ENCODE data around the gene LRRC4C. TPM values are rescaled to one million over a fixed set of nuclear protein-coding genes. Genes with fewer than 3 reads are reported as not detected.

The LRRC4C gene
- total and polyA plus RNA-seq, 4 donors, result 0.10 to 0.93 (median 0.30) TPM

DNA sequence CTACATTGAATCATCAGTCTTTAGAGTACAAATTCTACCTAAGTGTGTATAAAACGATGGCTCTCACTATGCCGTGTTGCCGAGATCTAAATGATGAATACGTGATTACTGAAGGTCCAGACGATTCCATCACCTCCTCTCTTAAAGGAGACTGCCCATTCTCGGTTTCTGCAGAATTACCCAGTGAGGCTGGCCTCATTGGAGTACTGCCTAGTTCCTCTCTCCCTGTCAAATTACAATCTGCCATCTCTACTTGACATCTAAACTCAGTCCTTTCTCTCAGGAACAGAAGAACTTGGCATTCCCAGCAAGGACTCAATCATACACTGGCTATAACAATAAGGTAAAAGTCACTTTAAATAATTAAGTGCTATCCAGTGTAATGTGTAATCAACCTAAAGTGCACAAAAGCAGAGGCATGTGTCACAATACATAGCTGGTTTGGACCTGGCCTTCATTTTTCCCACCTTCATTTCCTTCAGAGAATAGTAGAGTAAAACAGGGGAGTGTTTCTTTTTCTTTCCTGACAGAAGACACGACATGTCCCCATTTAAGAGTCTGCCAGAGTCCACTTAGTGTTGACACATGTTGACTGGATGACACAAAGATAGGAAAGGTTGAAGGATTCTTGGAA lies 634.1 kb downstream of the LRRC4C start:
- H3K4me1 ChIP-seq (ENCODE audit: control insufficient read depth in 4 of 4, insufficient read depth in 4 of 4, low read length in 3 of 4), result no peaks in the 10 kb centered on the region
- no peak for DNase-seq (ENCODE audit: low spot score)
- H3K27me3 ChIP-seq (ENCODE audit: control insufficient read depth in 4 of 4, insufficient read depth in 4 of 4, low read length in 3 of 4), result no peaks in the 10 kb centered on the region
- H3K27ac ChIP-seq (ENCODE audit: low read depth in 1 of 2, low read length in 2 of 2), result no peak overlapping the region
- H3K36me3 ChIP-seq (ENCODE audit: control insufficient read depth in 4 of 4, insufficient read depth in 3 of 4, low read depth in 1 of 4, low read length in 3 of 4), result no peaks in the 10 kb centered on the region
- no peaks in the 10 kb centered on the region for H3K9me3 ChIP-seq (ENCODE audit: control insufficient read depth in 4 of 4, low read length in 3 of 4)
- no peak overlapping the region for H3K9ac ChIP-seq (ENCODE audit: low read depth in 1 of 2, low read length in 2 of 2)
- WGBS, result 81% methylated on average over 7 of the region's 7 CpGs
- no peak for TF ChIP-seq JUND (IDR thresholded peaks at IDR 0.05)
- TF ChIP-seq YY1 (IDR thresholded peaks at IDR 0.05), result no peak
- TF ChIP-seq, protein P1, sequence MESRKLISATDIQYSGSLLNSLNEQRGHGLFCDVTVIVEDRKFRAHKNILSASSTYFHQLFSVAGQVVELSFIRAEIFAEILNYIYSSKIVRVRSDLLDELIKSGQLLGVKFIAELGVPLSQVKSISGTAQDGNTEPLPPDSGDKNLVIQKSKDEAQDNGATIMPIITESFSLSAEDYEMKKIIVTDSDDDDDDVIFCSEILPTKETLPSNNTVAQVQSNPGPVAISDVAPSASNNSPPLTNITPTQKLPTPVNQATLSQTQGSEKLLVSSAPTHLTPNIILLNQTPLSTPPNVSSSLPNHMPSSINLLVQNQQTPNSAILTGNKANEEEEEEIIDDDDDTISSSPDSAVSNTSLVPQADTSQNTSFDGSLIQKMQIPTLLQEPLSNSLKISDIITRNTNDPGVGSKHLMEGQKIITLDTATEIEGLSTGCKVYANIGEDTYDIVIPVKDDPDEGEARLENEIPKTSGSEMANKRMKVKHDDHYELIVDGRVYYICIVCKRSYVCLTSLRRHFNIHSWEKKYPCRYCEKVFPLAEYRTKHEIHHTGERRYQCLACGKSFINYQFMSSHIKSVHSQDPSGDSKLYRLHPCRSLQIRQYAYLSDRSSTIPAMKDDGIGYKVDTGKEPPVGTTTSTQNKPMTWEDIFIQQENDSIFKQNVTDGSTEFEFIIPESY (IDR thresholded peaks at IDR 0.05), result no peak
- TF ChIP-seq, protein P2, sequence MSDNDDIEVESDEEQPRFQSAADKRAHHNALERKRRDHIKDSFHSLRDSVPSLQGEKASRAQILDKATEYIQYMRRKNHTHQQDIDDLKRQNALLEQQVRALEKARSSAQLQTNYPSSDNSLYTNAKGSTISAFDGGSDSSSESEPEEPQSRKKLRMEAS (IDR thresholded peaks at IDR 0.05), result no peak
- no peak overlapping the region for H3K4me3 ChIP-seq (ENCODE audit: low read depth in 1 of 3, low read length in 3 of 3)

DNA sequence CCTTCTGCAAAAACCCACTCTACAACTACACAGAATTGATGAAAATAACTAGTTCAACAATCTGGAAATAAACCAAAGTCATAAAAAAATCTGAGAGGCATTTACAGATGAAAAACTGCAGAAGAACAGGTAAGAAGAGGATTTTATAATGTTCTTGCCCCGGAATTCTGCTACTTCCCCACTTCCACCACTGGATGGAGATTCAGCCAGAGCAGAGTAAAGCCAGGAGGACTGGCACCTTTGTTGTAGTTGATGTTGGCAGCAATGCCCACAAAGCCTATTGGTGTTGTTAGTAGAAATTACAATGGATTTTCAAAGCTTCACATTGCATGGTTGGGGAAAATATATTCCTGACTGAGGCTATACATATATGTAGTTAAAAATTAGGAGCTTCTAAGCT lies 640.2 kb downstream of the LRRC4C start:
- H3K9me3 ChIP-seq (ENCODE audit: control insufficient read depth in 4 of 4, low read length in 3 of 4), result no peaks in the 10 kb centered on the region
- 73% methylated on average over 1 of the region's 1 CpG for WGBS
- no peak overlapping the region for H3K4me3 ChIP-seq (ENCODE audit: low read depth in 1 of 3, low read length in 3 of 3)
- H3K4me1 ChIP-seq (ENCODE audit: control insufficient read depth in 4 of 4, insufficient read depth in 4 of 4, low read length in 3 of 4), result no peaks in the 10 kb centered on the region
- H3K27ac ChIP-seq (ENCODE audit: low read depth in 1 of 2, low read length in 2 of 2), result no peak overlapping the region
- DNase-seq (ENCODE audit: low spot score), result no peak
- no peaks in the 10 kb centered on the region for H3K36me3 ChIP-seq (ENCODE audit: control insufficient read depth in 4 of 4, insufficient read depth in 3 of 4, low read depth in 1 of 4, low read length in 3 of 4)
- TF ChIP-seq FOXA1 (IDR thresholded peaks at IDR 0.05) (no peak), GABPA (IDR thresholded peaks at IDR 0.05 in 1 of 2, conservative IDR thresholded peaks at IDR 0.05 in 1 of 2) (no peak), SP1 (IDR thresholded peaks at IDR 0.05) (no peak), RAD21 (IDR thresholded peaks at IDR 0.05) (no peak), FOXA2 (IDR thresholded peaks at IDR 0.05) (no peak), JUND (IDR thresholded peaks at IDR 0.05) (no peak), HNF4A (conservative IDR thresholded peaks at IDR 0.05) (no peak), NR2F2 (IDR thresholded peaks at IDR 0.05) (no peak), RXRA (IDR thresholded peaks at IDR 0.05) (no peak), HNF4G (IDR thresholded peaks at IDR 0.05) (no peak), TAF1 (conservative IDR thresholded peaks at IDR 0.05) (no peak), EGR1 (IDR thresholded peaks at IDR 0.05; ENCODE audit: low read depth in 2 of 2) (no peak)
- TF ChIP-seq, protein P3, sequence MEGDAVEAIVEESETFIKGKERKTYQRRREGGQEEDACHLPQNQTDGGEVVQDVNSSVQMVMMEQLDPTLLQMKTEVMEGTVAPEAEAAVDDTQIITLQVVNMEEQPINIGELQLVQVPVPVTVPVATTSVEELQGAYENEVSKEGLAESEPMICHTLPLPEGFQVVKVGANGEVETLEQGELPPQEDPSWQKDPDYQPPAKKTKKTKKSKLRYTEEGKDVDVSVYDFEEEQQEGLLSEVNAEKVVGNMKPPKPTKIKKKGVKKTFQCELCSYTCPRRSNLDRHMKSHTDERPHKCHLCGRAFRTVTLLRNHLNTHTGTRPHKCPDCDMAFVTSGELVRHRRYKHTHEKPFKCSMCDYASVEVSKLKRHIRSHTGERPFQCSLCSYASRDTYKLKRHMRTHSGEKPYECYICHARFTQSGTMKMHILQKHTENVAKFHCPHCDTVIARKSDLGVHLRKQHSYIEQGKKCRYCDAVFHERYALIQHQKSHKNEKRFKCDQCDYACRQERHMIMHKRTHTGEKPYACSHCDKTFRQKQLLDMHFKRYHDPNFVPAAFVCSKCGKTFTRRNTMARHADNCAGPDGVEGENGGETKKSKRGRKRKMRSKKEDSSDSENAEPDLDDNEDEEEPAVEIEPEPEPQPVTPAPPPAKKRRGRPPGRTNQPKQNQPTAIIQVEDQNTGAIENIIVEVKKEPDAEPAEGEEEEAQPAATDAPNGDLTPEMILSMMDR (IDR thresholded peaks at IDR 0.05; ENCODE audit: low read depth, low read length, missing input control), result no peak
- TF ChIP-seq, protein P1 (IDR thresholded peaks at IDR 0.05), result no peak
- TF ChIP-seq, protein P4, sequence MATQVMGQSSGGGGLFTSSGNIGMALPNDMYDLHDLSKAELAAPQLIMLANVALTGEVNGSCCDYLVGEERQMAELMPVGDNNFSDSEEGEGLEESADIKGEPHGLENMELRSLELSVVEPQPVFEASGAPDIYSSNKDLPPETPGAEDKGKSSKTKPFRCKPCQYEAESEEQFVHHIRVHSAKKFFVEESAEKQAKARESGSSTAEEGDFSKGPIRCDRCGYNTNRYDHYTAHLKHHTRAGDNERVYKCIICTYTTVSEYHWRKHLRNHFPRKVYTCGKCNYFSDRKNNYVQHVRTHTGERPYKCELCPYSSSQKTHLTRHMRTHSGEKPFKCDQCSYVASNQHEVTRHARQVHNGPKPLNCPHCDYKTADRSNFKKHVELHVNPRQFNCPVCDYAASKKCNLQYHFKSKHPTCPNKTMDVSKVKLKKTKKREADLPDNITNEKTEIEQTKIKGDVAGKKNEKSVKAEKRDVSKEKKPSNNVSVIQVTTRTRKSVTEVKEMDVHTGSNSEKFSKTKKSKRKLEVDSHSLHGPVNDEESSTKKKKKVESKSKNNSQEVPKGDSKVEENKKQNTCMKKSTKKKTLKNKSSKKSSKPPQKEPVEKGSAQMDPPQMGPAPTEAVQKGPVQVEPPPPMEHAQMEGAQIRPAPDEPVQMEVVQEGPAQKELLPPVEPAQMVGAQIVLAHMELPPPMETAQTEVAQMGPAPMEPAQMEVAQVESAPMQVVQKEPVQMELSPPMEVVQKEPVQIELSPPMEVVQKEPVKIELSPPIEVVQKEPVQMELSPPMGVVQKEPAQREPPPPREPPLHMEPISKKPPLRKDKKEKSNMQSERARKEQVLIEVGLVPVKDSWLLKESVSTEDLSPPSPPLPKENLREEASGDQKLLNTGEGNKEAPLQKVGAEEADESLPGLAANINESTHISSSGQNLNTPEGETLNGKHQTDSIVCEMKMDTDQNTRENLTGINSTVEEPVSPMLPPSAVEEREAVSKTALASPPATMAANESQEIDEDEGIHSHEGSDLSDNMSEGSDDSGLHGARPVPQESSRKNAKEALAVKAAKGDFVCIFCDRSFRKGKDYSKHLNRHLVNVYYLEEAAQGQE (IDR thresholded peaks at IDR 0.05), result no peak
- TF ChIP-seq, protein P2 (IDR thresholded peaks at IDR 0.05), result no peak
- TF ChIP-seq, protein P5, sequence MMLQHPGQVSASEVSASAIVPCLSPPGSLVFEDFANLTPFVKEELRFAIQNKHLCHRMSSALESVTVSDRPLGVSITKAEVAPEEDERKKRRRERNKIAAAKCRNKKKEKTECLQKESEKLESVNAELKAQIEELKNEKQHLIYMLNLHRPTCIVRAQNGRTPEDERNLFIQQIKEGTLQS (IDR thresholded peaks at IDR 0.05), result no peak
- H3K27me3 ChIP-seq (ENCODE audit: control insufficient read depth in 4 of 4, insufficient read depth in 4 of 4, low read length in 3 of 4), result no peaks in the 10 kb centered on the region
- H3K9ac ChIP-seq (ENCODE audit: low read depth in 1 of 2, low read length in 2 of 2), result no peak overlapping the region

Data from liver (tissue), 9 donors.